HS-5 (cell line): ENCODE measurements around the gene MRPS22.
"Not testable (repeated sequence)": the region's sequence is repeated elsewhere in the genome, so short reads cannot be mapped to it uniquely, and the experiment has no call there.

Source experiments
- DNase-seq: peaks from one replicate; pipeline ENCODE4 v3.0.0-alpha.2; 2012; ENCODE audit warnings: low read depth

MRPS22 gene

DNA sequence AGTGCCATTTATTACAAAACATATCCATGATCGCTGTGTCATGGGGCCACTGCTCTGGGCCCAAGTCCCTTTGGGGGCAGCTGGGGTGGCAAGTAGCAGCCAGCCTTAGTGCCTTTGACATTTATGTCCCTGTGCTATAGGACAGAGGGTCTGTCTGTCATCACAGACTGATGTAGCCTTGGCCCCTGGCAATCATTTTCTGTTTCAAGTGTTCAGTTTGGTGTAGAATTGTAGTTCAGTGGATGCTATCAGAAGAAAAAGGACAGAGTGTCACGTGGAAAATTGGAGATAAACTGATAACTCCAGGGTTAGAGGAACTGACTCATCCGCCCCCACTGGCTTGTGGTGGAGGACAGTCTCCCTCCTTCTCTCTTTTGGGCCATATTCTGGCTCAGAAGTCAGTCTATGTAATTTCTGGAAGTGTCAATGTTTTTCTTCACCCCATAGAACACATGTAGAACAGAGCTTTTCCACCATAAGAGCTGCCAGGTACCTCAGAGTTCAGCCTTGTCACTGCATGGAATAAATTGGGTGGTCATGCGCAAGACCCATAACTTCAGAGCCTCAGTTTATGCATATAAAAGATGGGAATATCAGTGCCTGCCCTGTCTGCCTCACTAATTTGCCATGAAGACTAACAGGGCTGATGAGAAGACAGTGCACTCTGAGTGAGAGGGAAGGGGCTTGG, 4.5 kb upstream of the MRPS22 start:
- no peak for DNase-seq

DNA sequence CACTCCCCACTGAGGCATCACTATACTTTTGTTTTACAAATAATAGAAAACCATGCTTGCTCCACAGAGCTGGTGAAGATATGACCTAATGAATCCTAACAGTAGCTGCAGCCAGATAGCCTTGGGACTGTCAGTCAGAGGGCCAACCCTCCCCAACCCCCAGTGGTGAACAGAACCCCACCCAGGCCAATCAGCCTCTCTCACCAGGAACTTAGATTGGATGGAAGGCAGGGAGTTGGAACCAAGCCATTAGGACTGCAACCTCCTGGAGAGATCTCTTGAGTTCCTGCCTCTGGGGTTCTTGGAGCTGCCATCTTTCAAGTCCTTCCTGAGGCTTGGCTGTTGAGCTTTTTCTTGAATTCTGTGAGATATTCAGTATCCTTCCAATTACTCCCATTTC, 3.0 kb upstream of the MRPS22 start:
- no peak for DNase-seq

DNA sequence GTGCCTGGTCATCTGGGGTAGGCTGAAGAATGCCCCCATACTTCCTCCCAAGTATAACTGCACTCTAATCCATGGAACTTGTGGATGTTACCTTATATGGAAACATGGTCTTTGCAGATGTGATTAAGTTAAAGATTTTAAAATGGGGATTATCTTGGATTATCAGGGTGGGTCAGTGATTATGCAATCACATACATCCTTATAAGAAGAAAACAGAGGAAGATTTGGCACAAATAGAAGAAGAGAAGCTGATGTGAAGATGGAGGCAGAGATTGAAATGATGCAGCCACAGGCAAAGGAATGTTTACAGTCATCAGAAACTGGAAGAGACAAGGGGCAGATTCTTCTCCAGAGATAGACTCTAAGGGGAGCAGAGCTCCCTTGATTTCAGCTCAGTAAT, 1.8 kb upstream of the MRPS22 start:
- no peak for DNase-seq

DNA sequence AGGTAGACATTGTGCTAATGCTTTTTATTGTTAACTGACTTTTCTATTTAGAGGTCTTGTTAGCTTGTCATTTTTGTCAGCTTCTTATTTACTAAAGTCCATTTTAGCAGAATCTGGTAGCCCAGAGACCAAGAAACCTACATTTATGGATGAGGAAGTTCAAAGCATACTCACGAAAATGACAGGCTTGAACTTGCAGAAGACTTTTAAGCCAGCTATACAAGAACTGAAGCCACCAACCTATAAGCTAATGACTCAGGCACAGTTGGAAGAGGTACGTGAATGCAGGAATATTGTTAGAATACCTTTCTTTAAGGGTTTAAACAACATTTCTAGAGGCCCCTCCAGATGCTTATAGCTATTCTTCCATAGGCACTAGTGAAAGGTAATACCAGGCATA, 3.0 kb downstream of the MRPS22 start:
- DNase-seq: no peak

DNA sequence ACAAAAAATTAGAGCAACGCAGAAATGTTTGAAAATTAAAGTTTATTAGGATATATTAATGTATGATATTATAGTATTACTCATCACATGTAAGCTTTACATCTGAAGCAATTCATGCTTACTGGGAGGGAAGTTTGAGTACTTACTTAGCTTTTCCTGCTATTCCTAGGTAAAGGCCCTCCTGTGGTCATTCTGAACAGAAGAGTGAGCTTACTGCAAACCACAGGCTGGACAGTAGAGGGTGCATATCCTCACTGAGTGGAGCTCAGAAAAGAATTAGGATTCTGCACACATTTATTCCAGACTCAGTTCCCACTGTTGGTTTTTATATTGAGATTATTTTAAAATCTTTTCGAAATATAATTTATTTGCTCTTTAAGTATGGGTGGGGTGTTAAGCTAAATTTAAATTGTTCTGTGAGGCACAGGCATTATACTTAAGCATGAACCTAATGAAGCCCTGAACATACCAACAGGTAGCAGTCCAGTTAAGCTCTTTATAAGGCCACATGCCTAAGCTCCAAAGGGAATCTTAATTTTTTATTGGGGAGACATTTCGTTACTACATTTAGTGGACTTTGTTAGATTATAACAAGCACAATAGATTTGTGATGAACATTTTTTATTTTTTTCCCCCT, 10.2 kb downstream of the MRPS22 start:
- peak; percentile 30 for DNase-seq

DNA sequence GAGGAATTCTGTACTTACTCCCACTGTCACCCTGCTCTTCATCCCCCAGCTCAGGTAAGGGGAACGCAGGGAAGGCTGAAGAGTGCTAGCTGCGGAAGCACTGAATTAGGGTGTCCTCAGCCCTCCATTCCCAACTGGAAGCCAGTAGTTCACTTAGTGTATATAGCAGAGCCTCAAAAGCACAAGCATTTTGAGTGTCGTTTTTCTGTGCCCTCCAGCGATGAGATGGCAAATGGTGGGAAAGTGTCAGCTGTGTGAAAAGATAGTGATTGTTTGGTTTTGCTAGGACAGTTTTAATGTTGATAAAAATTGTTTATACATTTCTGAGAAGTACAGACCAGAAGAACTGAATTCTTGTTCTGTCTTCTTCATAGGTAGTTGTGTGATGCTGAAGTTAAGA, 10.8 kb downstream of the MRPS22 start:
- no peak for DNase-seq

DNA sequence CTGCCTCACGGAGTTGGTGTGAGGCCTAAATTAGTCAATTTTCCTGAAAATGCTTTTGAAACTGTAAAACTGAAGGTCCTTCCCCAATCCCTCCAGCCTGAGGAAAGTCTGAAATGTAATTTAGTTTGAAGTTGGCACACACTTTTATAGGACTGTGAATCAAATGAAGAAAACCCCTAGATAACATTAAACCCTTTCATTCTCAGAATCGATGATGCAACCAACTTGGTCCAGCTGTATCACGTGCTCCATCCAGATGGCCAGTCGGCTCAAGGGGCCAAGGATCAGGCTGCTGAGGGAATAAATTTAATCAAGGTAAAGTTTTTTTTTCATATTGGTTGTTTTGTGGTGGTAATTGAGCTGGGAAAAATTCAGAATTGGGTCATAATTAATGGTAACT, 11.7 kb downstream of the MRPS22 start:
- DNase-seq: no peak

DNA sequence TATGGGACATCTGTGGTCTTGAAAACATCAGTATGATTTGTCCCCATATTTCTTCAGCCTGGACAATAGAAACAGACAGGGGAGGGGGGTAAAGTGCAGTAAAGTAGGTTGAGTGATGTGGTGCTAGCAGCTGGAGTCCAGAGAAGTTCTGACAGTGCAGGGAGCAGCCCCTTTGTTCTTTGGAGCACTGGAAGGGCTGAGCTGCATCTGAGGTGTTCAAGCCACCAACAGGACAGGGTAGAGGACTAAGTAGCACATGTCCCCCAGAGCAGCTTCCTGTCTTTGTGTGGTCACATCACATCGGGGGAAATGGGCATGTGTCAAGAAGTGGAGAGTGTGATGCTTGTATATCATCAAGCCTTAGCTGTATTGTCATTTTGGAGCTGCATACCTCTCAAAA, 12.1 kb downstream of the MRPS22 start:
- DNase-seq: no peak

DNA sequence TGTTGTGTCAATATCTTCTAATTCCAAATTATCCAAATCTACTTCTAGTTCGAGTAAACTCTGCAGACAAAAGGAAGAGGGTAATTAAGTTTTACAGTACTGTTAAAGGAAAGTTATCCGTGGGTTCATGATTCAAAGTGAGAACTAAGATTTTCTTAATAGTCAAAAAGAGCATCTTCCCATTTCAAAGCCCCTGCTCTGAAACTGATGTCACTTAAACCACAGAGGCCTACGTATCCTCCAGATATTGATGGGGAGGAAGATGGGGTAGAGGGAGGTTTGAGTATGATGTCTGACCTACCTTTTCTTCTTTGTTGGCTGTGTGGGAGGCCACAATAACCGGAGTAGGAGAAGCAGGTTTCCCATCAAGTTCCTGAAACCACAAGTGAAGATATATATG, 14.1 kb downstream of the MRPS22 start:
- DNase-seq: no peak

DNA sequence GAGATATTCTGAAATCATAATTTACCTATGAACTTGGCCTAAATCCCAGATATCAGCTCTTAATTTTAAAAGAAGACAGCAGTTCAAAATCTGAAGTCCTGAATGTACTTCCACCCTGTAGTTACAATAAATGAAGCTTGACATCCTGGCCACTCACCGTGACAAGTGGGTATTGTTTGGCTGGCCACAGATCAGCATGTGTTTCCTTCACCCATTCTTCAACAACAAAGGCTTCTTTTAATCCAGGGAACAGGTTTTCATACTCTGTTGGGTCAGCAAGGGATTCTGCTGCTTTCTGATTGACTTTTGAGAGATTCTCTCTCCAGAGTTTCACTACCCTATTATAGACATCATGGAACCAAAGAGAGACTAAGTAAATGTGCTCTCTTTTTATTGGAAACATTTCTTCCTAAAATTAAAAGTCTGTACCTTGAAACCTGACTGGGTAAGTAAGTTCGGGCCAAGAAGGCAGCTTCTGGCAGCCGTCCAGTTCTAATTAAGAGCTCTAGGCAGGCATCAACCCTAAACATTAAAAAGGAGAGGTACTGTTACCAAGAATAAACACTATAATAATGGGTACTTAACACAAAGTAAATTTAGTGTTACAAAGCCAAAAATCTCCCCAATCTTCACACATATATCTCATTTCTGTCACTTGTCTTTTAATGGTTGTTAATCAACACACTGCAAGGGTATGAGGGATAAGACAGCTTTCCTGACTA, 15.2 kb downstream of the MRPS22 start:
- DNase-seq: no peak

DNA sequence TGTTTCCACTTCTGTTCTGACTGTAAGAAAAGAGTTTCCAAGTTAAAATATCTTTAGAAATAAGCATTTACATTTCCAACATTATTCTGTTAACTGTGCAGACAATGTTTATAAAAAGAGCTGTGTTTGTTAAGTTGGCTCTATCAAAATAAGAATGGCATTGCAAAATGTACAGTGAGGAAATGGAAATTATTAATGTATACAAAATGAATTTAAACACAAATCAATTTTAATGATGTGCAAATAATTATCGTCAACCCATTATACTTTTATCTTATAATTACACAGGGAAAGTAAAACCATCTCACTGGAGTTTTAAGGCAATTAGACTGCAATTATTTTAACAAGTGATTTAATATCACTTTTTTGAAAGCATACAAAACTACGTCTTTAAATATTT, 17.5 kb downstream of the MRPS22 start:
- no peak for DNase-seq

DNA sequence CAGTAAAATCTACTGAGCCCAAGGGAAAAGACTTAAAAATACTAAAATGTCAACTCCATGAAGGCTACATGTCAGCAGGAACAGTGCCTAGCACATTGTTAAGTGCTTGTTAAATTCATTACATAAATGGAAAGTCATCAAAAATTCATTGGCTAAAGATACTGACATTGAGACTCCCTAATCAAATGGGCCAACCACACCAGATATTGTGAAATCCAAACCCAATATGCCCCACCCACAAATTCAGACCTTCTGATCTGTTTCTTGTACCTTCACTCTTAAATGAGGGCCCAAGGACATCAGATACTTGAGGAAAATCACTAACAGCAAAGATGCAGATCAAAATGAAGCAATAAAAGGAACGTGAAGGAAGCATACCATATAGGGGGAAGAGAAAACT, 20.7 kb downstream of the MRPS22 start:
- no peak for DNase-seq

DNA sequence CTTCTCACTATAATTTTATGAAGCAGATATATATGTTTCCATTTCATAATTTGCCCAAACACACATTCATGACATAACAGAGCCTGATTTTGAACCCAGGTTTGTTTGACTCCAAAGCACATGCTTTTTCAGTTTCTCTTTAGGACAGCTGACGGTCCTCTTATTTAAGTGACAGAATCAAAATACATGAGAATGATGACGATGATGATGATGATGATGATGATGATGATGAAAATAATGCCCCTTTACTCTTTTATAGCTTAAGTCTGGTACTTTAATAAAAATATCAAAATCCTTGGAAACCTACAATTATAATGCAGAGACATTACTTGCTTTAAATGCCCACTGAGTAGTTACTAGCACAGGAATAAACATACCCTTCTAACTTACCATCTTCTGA, 30.3 kb downstream of the MRPS22 start:
- DNase-seq: no peak

DNA sequence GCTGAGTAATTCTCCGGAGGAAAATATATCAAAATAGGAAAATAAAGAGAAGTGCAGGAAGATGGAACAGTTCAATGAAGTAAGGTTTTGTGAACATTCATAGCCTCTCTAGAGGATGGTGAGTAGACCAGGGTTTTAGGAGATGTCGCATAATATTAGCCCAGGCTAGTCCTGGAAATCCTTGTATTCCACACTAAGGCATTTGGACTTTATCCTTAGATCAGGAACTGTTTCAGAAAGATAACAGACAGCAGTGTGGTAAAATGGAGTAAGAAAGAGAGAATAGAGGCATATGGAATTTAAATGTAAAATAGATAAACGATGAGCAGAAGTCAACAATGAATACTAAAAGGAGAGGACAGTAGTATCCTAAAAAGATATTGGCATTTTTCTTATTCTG, 33.6 kb downstream of the MRPS22 start:
- DNase-seq: no peak

DNA sequence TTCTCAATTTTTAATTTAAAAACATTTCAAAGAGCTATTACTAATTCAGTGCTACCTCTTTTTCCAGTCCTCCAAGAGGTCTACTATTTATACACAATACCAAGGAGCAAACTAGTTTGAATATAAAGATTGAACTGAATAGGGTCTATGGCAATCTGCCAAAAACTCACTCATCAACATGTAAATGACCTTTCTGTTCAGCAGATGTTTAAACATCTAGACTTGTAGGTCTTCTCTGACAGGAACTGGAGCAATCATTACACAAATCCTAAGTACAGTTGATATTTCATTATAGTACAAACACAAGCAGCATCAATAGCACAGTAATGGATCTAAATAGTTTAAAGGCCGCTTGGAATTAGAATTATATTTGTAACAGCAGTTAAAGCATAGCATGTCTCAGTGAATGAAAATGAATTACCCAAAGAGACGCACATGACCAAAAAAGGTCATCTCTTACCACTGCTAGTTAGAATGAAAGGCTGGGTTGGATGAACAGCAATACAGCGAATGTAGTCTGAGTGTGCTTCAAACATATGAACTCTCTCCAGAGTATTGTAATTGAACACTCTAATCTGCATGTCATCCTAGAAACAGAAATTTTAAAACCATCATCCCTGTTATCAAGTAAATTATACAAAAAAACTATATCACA, 34.9 kb downstream of the MRPS22 start:
- no peak for DNase-seq

DNA sequence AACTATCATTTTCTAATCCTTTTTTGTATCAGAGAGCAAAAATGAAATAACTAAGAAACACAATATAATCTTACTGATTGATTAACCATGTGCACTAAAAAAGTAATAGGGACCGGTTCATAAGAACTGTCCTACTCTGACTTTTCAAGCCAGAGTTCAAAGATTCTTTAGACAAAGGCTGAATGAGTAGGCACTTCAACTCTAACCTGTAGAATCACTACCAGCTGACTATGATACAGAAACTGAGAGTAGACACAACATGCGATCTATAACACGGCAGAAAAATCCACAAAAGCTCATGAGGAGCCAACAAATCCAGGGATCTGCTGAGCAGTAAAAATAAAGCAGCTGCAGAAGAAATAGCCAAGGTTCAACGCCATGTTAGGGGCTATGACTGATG, 36.8 kb downstream of the MRPS22 start:
- DNase-seq: no peak

DNA sequence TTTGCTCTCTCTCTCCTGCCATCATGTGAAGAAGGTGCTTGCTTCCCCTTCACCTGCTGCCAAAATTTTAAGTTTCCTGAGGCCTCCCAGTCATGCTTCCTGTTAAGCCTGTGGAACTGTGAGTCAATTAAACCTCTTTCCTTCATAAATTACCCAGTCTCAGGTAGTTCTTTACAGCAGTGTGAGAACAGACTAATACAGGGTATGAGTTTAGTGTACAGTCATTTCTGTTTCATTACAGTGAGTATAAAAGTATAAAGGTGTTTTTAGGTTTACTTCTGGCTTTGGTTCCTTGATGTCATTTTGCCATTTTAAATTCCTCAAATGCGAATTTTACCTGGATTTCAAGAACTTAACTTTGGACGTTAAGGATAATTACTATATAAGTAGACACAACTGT, 38.5 kb downstream of the MRPS22 start:
- not testable (repeated sequence) for DNase-seq

DNA sequence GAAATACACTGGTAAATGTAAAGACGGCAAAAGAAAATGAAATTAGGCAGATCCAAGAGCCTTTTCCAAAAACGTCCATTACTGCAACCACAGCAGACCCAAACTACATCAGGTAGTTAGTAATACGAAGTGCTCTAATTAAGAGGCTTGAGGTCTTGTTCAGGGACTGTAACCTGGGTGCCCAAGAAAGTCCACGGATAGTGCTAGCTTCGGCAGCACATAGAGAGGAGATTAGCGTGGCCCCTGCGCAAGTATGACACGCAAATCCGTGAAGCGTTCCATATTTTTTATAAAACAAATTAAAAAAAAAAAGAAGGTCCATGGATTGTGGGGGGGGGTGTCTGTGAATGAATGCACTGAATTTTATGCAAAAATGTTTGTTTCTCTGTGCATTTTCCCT, 44.3 kb downstream of the MRPS22 start:
- DNase-seq: no peak

DNA sequence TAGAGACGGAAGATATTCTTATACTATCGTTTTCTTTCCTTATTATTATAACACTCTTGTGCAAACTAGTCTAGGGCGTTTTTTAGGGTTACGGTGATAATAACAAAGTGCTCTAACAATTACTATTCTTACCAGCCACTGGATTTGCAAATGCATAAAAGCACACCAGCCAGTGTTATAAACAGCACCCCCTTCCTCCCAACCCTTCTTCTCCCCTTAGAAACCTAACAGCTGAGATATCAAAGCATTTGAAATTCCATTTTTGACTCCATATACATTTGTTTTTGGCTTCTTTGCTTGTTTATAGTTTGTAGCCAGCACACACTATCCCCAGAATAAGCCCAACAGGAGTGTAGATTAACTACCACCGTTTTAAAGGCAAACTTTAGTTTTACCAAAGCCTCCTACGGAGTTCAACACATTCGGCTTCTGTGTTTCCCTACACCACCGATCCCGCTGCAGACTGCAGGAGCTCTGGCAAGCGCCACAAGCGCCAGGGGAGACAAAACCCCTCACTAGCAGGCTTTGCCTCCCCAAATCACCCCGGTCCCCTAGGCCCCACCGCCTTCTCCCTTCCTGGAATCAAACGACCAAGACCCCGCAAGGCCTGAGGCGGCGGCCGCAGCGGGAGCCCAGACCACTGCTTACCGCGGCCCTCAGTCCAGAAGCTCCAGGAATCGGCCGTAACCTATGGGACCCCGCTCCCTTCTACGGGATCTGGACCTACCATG, 45.2 kb downstream of the MRPS22 start:
- DNase-seq: peak; percentile 4

DNA sequence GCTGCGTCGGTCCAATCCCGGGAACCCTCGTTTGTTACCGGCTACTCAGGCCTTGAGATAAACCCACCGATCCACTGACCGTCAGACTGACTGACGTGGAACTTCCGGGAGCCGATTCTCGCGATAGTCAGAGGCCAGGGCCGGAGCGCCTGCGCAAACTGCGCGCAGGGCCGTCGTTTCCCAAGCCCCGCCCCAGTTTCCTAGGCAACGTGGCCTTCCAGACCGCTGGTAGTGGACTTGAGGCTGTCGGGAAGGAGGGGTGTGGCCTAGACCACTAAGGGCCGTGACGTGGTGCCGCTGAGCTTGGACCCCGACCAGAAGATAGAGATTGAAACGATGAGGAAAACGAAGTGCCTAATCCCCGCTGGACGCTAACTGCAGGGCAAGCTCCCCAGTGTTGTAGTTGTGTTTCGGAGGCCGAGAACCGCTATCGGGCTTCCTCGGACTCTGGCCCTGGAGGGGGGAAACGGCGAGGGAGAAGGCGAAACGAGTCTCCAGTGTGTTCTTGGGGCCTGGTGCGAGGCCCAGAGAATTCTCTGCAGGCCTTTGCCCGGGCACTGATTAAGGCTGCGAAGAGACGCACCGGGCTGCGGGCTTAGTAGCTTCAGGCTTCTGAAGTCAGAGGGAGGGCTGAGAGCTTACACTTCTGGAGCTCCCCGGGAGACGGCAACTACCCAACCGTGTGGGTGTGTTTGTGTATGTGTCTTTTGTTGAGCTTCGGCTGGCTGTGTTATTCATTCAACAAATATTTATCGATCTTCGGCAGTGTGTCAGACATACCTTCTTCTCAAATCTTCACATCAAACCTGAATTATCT, 45.9 kb downstream of the MRPS22 start, which contains the start of gene COPB2:
COPB2 (minus strand) TSS at position 96 of the 817 bp plus-strand sequence. CDS start 97 bp downstream, outside the sequence.
- DNase-seq: peak; percentile 95

DNA sequence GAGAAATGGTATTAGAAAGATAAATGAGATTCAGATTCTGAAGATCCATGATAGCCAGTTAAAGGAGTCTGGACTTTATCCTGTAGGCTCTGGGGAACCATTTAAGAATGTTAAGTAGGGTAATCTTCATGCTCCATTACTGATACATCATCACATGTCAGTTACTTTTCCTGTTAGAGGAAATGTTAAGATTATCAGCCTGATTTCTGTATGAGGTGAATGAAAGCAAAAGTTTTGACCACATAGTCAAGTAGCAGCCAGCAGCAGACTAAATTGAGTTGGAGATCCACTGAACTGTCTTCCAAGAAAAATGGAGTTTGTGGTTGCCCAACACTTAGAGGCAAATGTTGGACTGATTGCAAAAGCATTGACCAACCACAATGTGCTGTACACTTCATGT, 50.3 kb downstream of the MRPS22 start:
- DNase-seq: no peak
